Type B pancreatic cell (in vitro differentiated cells): ENCODE results near the gene TBRG4. TPM values are rescaled to one million over a fixed set of nuclear protein-coding genes. Genes with fewer than 3 reads are reported as not detected.

Experiments used
- DNase-seq: peaks from one replicate; pipeline ENCODE4 v3.0.0; 2021; ENCODE audit warnings: mixed read lengths; ENCODE audit not compliant: unreplicated experiment; ENCODE audit errors: extremely low spot score
- H3K27ac Mint-ChIP-seq: 2 replicates; pipeline ENCODE4 v1.8.0; 2021; ENCODE audit warnings: mild to moderate bottlenecking, mixed read lengths
- H3K27me3 Mint-ChIP-seq: 2 replicates; pipeline ENCODE4 v1.8.0; 2021; ENCODE audit warnings: mixed read lengths
- H3K36me3 Mint-ChIP-seq: 2 replicates; pipeline ENCODE4 v1.8.0; 2021; ENCODE audit warnings: mixed read lengths
- H3K4me1 Mint-ChIP-seq: one replicate; pipeline ENCODE4 v1.8.0; 2021; ENCODE audit warnings: mixed read lengths; ENCODE audit not compliant: unreplicated experiment
- H3K4me3 Mint-ChIP-seq: 2 replicates; pipeline ENCODE4 v1.8.0; 2021; ENCODE audit warnings: mild to moderate bottlenecking, mixed read lengths
- H3K9me3 Mint-ChIP-seq: 2 replicates; pipeline ENCODE4 v1.8.0; 2021; ENCODE audit warnings: mixed read lengths
- CTCF ChIP-seq: fragments of 200-600 bp; sonication (generic); conservative IDR thresholded peaks from 2 replicates; pipeline ENCODE4 v1.5.0; 2021; ENCODE audit warnings: antibody characterized with exemption, mild to moderate bottlenecking
- total RNA-seq: library from RNA; stranded (reverse); gene quantifications from 2 replicates; pipeline ENCODE4 v1.2.1, GENCODE V29; 2021; ENCODE audit warnings: low replicate concordance

Gene TBRG4
- total RNA-seq, 1 donor from 2014 or later: 88.2 TPM

- DNase-seq: no peak
- H3K4me3 Mint-ChIP-seq: peak overlapping the region; percentile 72
- H3K36me3 Mint-ChIP-seq: peaks cover 10% of the 10 kb centered on the region
- no peak for TF ChIP-seq CTCF
- peaks cover 17% of the 10 kb centered on the region for H3K4me1 Mint-ChIP-seq
- H3K27ac Mint-ChIP-seq: no peak overlapping the region
- no peaks in the 10 kb centered on the region for H3K9me3 Mint-ChIP-seq
- peaks cover 6% of the 10 kb centered on the region for H3K27me3 Mint-ChIP-seq
These were observed 2.6 kb downstream of the TBRG4 start for GRCh38 chr7:45108863-45109262.

DNA sequence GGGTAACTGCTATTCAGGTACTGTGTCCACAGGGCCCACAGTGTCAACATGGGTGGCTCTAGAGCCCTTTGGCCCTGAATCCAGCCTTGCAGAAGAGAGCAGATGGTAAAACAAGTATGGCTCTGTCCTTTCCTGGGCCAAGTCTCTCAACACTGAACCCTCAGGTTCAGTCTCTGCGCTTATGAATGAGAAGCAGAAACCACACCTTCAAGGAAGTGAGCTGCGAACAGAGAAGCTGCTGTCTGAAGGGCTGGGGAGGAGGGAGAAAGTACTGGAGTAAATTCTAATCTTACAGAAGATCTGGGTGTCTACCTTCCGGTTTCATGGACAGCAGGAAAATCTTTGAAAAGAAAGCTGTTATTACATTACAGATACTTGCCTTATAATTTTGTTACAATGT, 4.1 kb downstream of the TBRG4 start:
- TF ChIP-seq CTCF: no peak
- Mint-ChIP-seq H3K9me3 (no peaks in the 10 kb centered on the region), H3K36me3 (peaks cover 15% of the 10 kb centered on the region), H3K27ac (peak overlapping the region; percentile 72), H3K4me3 (no peak overlapping the region), H3K4me1 (peaks cover 13% of the 10 kb centered on the region), H3K27me3 (peaks cover 3% of the 10 kb centered on the region)
- DNase-seq: no peak

DNA sequence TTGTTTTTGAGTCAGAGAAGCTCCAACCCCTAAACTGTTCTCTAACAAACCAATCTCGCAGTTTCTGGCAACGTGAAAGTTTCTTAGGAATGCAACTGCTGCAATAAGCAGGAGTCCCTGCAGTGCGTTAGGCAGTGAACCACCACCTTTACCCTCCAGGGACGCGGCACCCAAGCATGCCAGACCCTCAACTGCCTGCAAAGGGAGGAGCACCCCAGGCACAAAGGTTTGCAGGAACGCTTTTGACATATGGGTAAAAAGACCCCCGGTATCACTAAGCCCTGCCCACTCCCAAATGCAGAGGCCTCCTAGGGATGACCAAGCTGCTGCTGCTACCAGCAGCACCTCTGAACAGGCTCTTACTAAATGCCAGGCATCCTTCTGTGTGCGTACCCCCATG, 4.7 kb downstream of the TBRG4 start:
- DNase-seq: no peak
- no peak overlapping the region for H3K27ac Mint-ChIP-seq
- H3K27me3 Mint-ChIP-seq: peaks cover 3% of the 10 kb centered on the region
- no peak overlapping the region for H3K4me3 Mint-ChIP-seq
- H3K36me3 Mint-ChIP-seq: peaks cover 15% of the 10 kb centered on the region
- H3K9me3 Mint-ChIP-seq: no peaks in the 10 kb centered on the region
- TF ChIP-seq CTCF: no peak
- peaks cover 10% of the 10 kb centered on the region for H3K4me1 Mint-ChIP-seq

DNA sequence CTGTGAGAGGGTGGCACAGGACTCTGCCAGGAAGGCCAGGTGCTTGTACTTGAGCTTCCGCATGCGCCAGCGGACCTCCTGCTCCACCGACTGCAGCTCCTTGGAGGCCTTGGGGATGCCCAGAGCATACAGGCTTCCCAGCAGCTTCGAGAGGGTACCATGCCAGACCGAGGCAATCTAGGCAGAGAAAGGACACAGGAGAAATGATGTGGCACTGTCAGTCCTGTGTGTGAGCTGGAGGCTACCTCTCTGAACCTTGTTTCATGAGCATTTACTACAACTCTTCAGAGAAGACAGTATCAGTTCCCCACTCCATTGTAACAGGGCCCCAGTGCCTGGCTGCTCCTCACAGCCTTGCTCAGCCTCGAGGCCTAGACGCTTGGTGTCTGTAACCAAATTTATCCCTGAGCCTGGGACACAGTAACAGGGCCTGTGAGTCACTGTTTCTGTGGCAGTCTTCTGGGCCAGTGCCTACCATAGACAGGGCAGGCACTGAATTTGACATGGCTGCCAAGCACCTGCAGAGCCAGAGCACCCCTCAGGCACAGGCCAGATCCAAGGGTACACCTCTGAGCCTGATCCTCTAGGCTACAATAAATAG, 5.8 kb downstream of the TBRG4 start:
- DNase-seq: no peak
- Mint-ChIP-seq H3K27ac (no peak overlapping the region), H3K4me1 (peaks cover 5% of the 10 kb centered on the region), H3K27me3 (no peaks in the 10 kb centered on the region), H3K36me3 (peaks cover 11% of the 10 kb centered on the region), H3K9me3 (no peaks in the 10 kb centered on the region), H3K4me3 (no peak overlapping the region)
- no peak for TF ChIP-seq CTCF

DNA sequence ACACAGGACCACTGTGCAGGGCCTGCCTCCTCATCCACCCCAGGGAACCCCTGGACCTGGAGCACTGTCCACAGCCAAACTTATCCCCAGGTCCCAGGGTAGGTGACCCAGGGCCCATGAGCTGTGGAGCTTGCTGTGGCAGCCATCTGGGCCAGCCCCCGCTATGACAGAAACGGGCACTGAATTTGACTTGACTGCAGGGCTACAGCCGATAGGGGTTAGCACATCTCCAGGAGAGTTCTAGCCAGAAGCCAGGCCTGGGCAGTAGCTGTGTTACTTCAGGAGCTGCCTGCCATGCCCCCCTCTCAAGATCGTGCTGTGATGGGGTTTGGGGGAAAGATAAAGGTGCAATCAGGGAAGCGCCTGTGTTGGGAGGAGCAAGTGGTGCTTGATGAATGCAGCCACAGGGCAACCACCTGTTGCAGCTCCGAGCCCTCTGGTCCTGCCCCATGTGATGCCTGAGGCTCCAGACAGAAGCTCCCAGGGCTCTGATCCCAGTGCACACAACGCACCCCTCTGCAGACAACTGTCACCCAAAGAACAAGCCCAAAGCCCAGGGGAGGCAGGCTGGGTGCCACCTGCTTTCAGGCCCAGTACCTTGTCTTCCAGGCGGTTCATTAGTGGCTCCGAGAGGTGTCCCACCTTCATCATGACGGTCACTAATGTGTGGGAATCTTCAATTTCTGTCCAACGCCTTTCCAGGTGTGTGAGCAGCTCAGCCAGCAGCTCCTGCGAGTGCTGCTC, 6.5 kb downstream of the TBRG4 start:
- Mint-ChIP-seq H3K27me3 (no peaks in the 10 kb centered on the region), H3K36me3 (peaks cover 11% of the 10 kb centered on the region), H3K4me3 (no peak overlapping the region), H3K27ac (no peak overlapping the region), H3K4me1 (peaks cover 2% of the 10 kb centered on the region), H3K9me3 (no peaks in the 10 kb centered on the region)
- no peak for DNase-seq
- no peak for TF ChIP-seq CTCF
